K562 (cell line): ENCODE measurements around the gene SLC66A2. TPM values are rescaled to one million over a fixed set of nuclear protein-coding genes. Genes with fewer than 3 reads are reported as not detected.

Experiments used
- ATAC-seq: fragments of 200-7000 bp; cut with Tn5 transposase; 3 replicates; pipeline ENCODE4 v1.9.1; 2020; ENCODE audit warnings: moderate library complexity
- BruUV-seq: library from RNA; stranded (reverse); fragments of 400-500 nt; replicated peaks from 2 replicates; lab custom pipeline; 2021; lab: Mats Ljungman, UMichigan
- CTCF ChIA-PET: fragments of 300-600 bp; formaldehyde crosslinking; extraction: SDS; loops from one replicate; lab custom pipeline; 2021; ENCODE audit warnings: low intra/inter-chr PET ratio; lab: Yijun Ruan, JAX
- POLR2A ChIA-PET: fragments of 300-600, 350-650 bp; sonication (Branson Sonifier 250); formaldehyde crosslinking; extraction: SDS; loops from one replicate; lab custom pipeline; 2021; ENCODE audit warnings: antibody characterized with exemption, inconsistent platforms; lab: Yijun Ruan, JAX
- DNase-seq, 4 experiments: peaks; one replicate each; pipeline versions ENCODE4 v3.0.0 to v3.0.0-alpha.2; 2011 to 2018; ENCODE audit warnings: low spot score in 3 of 4, mixed read lengths in 3 of 4; ENCODE audit errors: extremely low read depth in 1 of 4
- FAIRE-seq: peaks from 2 replicates; lab custom pipeline; 2011; peaks lifted over from hg19 to GRCh38; lab: Jason Lieb, UNC
- H2AFZ ChIP-seq: 2 replicates; pipeline ENCODE4 v1.6.0; 2011; ENCODE audit warnings: low read depth, low read length, control low read depth, inconsistent platforms
- H3K27ac ChIP-seq: fragments of 200-600 bp; 3 replicates; pipeline ENCODE4 v1.8.0; 2011; ENCODE audit warnings: low read depth, mild to moderate bottlenecking, control low read depth, inconsistent platforms, low read length, moderate library complexity, mixed read lengths; ENCODE audit errors: extremely low read depth
- H3K27me3 ChIP-seq, 2 experiments: fragments of 300-600 bp in 1 of 2; 2 replicates in 1 of 2; 3 replicates in 1 of 2; pipeline versions ENCODE4 v1.6.0 to v1.8.0; 2011; ENCODE audit warnings: inconsistent platforms in 2 of 2, low read length in 2 of 2, mild to moderate bottlenecking in 1 of 2, mixed read lengths in 1 of 2, moderate library complexity in 1 of 2; ENCODE audit not compliant: control insufficient read depth in 2 of 2, insufficient read depth in 2 of 2
- H3K36me3 ChIP-seq: fragments of 300-600 bp; 3 replicates; pipeline ENCODE4 v1.8.0; 2011; ENCODE audit warnings: mild to moderate bottlenecking, low read length, inconsistent platforms; ENCODE audit not compliant: control insufficient read depth, insufficient read depth
- H3K4me1 ChIP-seq, 2 experiments: fragments of 200-600 bp in 1 of 2; replicated peaks in 1 of 2; 2 replicates in 1 of 2; 3 replicates in 1 of 2; pipeline versions ENCODE4 v1.5.1 to v1.8.0; 2011; ENCODE audit warnings: inconsistent platforms in 2 of 2, low read length in 2 of 2, mild to moderate bottlenecking in 1 of 2, mixed read lengths in 1 of 2, moderate library complexity in 1 of 2; ENCODE audit not compliant: control insufficient read depth in 2 of 2, insufficient read depth in 2 of 2
- H3K4me2 ChIP-seq: 2 replicates; pipeline ENCODE4 v1.6.1; 2011; ENCODE audit warnings: low read length, control low read depth, inconsistent platforms, mixed read lengths; ENCODE audit not compliant: insufficient read depth
- H3K4me3 ChIP-seq: fragments of 200-600 bp; sonication (generic), shearing (Covaris generic); 2 replicates; pipeline ENCODE4 v1.5.1; 2016; ENCODE audit warnings: control low read depth, inconsistent platforms
- H3K79me2 ChIP-seq: fragments of 200-600 bp; 3 replicates; pipeline ENCODE4 v1.8.0; 2011; ENCODE audit warnings: low read length, inconsistent platforms; ENCODE audit not compliant: control insufficient read depth, insufficient read depth
- H3K9ac ChIP-seq, 2 experiments: 2 replicates each; pipeline versions ENCODE4 v1.6.0 to v1.6.1; 2011; ENCODE audit warnings: low read depth in 2 of 2, low read length in 2 of 2, control low read depth in 1 of 2, inconsistent platforms in 1 of 2, mild to moderate bottlenecking in 1 of 2, mixed read lengths in 1 of 2; ENCODE audit not compliant: insufficient read depth in 1 of 2
- H3K9me1 ChIP-seq: one replicate; pipeline ENCODE4 v1.6.0; 2011; ENCODE audit warnings: inconsistent platforms, mild to moderate bottlenecking, low read length, moderate library complexity; ENCODE audit not compliant: control insufficient read depth, insufficient read depth
- H3K9me3 ChIP-seq: replicated peaks from 2 replicates; pipeline ENCODE4 v1.5.1; 2011; ENCODE audit warnings: low read depth, low read length, inconsistent platforms; ENCODE audit not compliant: control insufficient read depth, insufficient read depth
- H4K20me1 ChIP-seq: replicated peaks from 2 replicates; pipeline ENCODE4 v1.6.1; 2011; ENCODE audit warnings: low read length, inconsistent platforms, mixed read lengths; ENCODE audit not compliant: control insufficient read depth, insufficient read depth
- HNRNPLL ChIP-seq: fragments of 200-400 bp; formaldehyde crosslinking; IDR thresholded peaks from 2 replicates; pipeline ENCODE4 v1.6.1; 2017; ENCODE audit warnings: low read length, low read depth, mild to moderate bottlenecking; ENCODE audit not compliant: poor library complexity, severe bottlenecking
- KDM1A ChIP-seq, 2 experiments: fragments of 450-650 bp; IDR thresholded peaks; 2 replicates each; pipeline ENCODE4 v1.6.1; 2016; ENCODE audit warnings: mild to moderate bottlenecking in 2 of 2
- MYNN ChIP-seq, 2 experiments: sonication (generic); formaldehyde crosslinking in 1 of 2; IDR thresholded peaks; 2 replicates each; pipeline versions ENCODE4 v1.5.0 to v1.6.1; 2016 to 2020; ENCODE audit warnings: antibody characterized with exemption in 1 of 2, missing genetic modification reagents in 1 of 2
- POU5F1 ChIP-seq: fragments of 150-350 bp; IDR thresholded peaks from 2 replicates; pipeline ENCODE4 v1.6.1; 2014; ENCODE audit warnings: borderline replicate concordance, low read length, low read depth, mild to moderate bottlenecking; ENCODE audit not compliant: partially characterized antibody
- PYGO2 ChIP-seq: fragments of 450-650 bp; IDR thresholded peaks from 2 replicates; pipeline ENCODE4 v1.6.1; 2016; ENCODE audit warnings: mild to moderate bottlenecking, missing genetic modification characterization, moderate library complexity, missing compliant biosample characterization
- TCFL5 ChIP-seq: fragments of 250-450 bp; sonication (Bioruptor Pico); conservative IDR thresholded peaks from 2 replicates; pipeline ENCODE4 v1.6.1; 2021; ENCODE audit warnings: mild to moderate bottlenecking, moderate library complexity, matching md5 sums
- ZNF445 ChIP-seq: fragments of 250-450 bp; sonication (Bioruptor Pico); IDR thresholded peaks from 2 replicates; pipeline ENCODE4 v1.4.0; 2020; ENCODE audit warnings: low read depth, mild to moderate bottlenecking, moderate library complexity
- ZNF76 ChIP-seq: fragments of 250-450 bp; sonication (Bioruptor Pico); IDR thresholded peaks from 2 replicates; pipeline ENCODE4 v1.4.0; 2020; ENCODE audit warnings: mild to moderate bottlenecking, moderate library complexity, borderline replicate concordance
- WGBS: fragments of 100-300 bp; shearing (Covaris generic); methylation state at CpG from one replicate; pipeline ENCODE4 v1.1.6; 2016; ENCODE audit warnings: low coverage, mixed read lengths; ENCODE audit not compliant: insufficient coverage; ENCODE audit errors: missing lambda C conversion rate; 5-methylcytosine and 5-hydroxymethylcytosine counted together
- in situ Hi-C: fragments of 300-500 bp; cut with MboI; formaldehyde crosslinking; loops from 4 replicates; pipeline ENCODE4 v1.15.0; 2018; ENCODE audit warnings: inconsistent platforms, mixed read lengths
- intact Hi-C: fragments of 100-400 bp; cut with micrococcal nuclease; formaldehyde crosslinking; loops from 2 replicates; pipeline ENCODE4 v1.14.2; 2022
- polyA plus RNA-seq, 8 experiments: library from polyadenylated mRNA; depleted of rRNA in 4 of 8; stranded (reverse) in 5 of 8; unstranded in 3 of 8; fragments of >200 nt; fragmentation: Nextera tagmentation in 2 of 8; fragmentation: Illumina TruSeq in 1 of 8; extraction: Ambion mirVana in 2 of 8; extraction: Trizol in 1 of 8; gene quantifications; 2 replicates each; pipeline versions ENCODE4 v1.2.1 to v1.2.3, GENCODE V29; 2011 to 2014; ENCODE audit warnings: inconsistent platforms in 1 of 8, missing spikeins in 1 of 8
- total RNA-seq, 7 experiments: library from RNA; depleted of rRNA in 6 of 7; stranded (reverse); fragments of >200 nt in 6 of 7; fragmentation: Illumina TruSeq in 2 of 7; extraction: Trizol in 2 of 7; gene quantifications; 2 replicates each; pipeline versions ENCODE4 v1.2.1 to v1.2.3, GENCODE V29; 2011 to 2021; ENCODE audit warnings: low replicate concordance in 1 of 7
- TF ChIP-seq, protein P1 (sequence below): fragments of 450-650 bp; conservative IDR thresholded peaks from 2 replicates; pipeline ENCODE4 v1.6.1; 2016; ENCODE audit warnings: missing genetic modification characterization, low read depth, mild to moderate bottlenecking, missing compliant biosample characterization, moderate library complexity

The SLC66A2 gene
- total and polyA plus RNA-seq, 9 of the 15 experiments (the other 6 are each of a cell fraction or from before 2014, with no cell fraction given): 0.25 to 17.5 (median 5.6) TPM

DNA sequence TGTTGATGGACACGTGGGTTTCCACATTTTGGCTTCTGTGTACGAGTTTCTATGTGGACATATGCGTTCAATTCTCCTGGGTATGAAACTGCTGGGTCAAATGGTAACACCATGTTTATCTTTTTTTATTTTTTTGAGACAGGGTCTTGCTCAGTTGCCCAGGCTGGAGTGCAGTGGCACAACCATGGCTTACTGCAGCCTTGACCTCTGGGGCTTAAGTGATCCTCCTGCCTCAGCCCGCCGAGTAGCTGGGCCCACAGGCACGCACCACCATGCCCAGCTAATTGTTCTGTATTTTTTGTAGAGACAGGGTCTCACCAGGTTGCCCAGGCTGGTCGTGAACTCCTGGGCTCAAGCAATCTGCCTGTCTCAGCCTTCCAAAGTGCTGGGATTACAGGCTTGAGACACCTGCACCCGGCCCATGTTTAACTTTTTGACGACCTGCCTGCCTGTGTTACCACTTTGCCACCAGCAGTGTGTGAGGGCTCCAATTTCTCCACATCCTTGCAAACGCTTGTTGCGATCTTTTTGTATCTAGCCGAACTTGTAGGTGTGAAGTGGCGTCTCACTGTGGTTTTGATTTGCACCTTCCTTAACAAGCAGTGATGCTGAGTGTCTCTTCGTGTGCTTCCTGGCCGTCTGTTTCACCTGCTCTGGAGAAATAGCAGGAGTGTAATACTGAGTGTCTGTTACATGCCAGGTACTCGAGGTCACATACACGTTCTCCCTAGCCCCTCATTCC is 19.9 kb upstream of the SLC66A2 start:
- in situ Hi-C loops: no loop called here
- Histone ChIP-seq H3K9me3 (no peaks in the 10 kb centered on the region), H3K79me2 (peaks cover 41% of the 10 kb centered on the region), H3K27me3 (no peaks in the 10 kb centered on the region), H3K9me1 (no peaks in the 10 kb centered on the region), H3K4me2 (no peak overlapping the region), H2AFZ (no peak overlapping the region), H3K4me1 (peaks cover 9 to 18% of the 10 kb centered on the region in 2 experiments; a peak in 4 of 5 replicates), H3K36me3 (peaks cover 67% of the 10 kb centered on the region), H4K20me1 (peaks cover 28% of the 10 kb centered on the region), H3K9ac (no peak overlapping the region), H3K27ac (no peak overlapping the region), H3K4me3 (no peak overlapping the region)
- DNase-seq (no peak), ATAC-seq (no peak), FAIRE-seq (no peak)
- 92% methylated on average over 13 of the region's 17 CpGs for WGBS
- BruUV-seq: no TSS peak
- TF ChIP-seq, protein P1, sequence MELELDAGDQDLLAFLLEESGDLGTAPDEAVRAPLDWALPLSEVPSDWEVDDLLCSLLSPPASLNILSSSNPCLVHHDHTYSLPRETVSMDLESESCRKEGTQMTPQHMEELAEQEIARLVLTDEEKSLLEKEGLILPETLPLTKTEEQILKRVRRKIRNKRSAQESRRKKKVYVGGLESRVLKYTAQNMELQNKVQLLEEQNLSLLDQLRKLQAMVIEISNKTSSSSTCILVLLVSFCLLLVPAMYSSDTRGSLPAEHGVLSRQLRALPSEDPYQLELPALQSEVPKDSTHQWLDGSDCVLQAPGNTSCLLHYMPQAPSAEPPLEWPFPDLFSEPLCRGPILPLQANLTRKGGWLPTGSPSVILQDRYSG: no peak
- TF ChIP-seq KDM1A (IDR thresholded peaks at IDR 0.05): no peak
- TF ChIP-seq HNRNPLL: no peak
- no peak for TF ChIP-seq ZNF76 (CRISPR knock-in tag)
- TF ChIP-seq POU5F1: no peak
- TF ChIP-seq MYNN (IDR thresholded peaks at IDR 0.05): no peak
- no peak for TF ChIP-seq MYNN (CRISPR knock-in tag; IDR thresholded peaks at IDR 0.05)
- TF ChIP-seq PYGO2: no peak
- TF ChIP-seq ZNF445 (CRISPR knock-in tag): no peak
- no peak for TF ChIP-seq TCFL5
- ChIA-PET CTCF (no interaction called here), POLR2A (no interaction called here)
- intact Hi-C loops: no loop called here
